Endometrium (tissue), 2 donors: ENCODE measurements around the gene KCNG2.

ENCODE experiments used
- FAIRE-seq: peaks from 2 replicates; lab custom pipeline; 2012; peaks lifted over from hg19 to GRCh38; lab: Jason Lieb, UNC
- donor health status: control.
- donor health status: control.

KCNG2 gene

GRCh38 chr18:79799619-79800370 lies 2.1 kb downstream of the KCNG2 start:
- FAIRE-seq: no peak

DNA sequence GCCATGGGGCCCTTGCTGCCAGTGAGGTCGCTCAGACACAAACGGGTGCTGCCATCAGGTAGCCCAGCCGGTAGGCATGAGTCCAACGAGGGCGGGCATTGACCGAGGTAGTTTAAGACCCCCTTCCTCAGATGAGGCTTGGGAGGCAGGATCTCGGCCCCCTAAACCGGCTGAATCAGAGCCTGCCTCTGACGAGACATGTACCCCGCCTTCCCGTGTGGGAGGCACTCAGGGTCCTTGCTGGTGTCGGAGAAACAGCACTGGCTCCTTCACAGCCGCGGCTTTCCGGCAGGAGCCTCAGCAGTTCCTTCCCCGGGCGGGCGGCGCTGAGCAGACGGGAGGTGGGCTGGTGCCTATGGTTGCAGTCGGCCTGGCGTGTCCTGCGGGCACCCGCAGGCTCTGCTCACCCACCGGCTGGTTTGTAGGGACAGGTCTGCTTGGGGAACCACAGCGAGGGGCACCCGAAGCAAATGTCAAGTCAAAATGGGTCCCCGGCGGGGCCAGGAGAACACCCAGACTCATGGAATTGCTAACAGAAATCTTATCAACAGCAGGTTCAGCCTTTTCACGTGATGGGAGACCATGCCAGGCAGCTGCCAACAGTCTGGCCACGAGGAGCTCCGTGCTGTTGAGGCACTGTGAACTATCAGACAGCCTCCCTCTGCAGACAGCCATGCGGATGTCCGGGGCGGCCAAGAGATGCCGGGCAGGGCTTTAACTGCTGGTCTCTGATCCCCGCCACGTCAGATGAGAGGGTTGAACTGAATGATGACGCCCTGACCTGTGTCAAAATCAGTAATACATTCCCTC lies 2.8 kb downstream of the KCNG2 start:
- FAIRE-seq: no peak

- FAIRE-seq: no peak
Observed at GRCh38 chr18:79801217-79801616, 3.5 kb downstream of the KCNG2 start.

DNA sequence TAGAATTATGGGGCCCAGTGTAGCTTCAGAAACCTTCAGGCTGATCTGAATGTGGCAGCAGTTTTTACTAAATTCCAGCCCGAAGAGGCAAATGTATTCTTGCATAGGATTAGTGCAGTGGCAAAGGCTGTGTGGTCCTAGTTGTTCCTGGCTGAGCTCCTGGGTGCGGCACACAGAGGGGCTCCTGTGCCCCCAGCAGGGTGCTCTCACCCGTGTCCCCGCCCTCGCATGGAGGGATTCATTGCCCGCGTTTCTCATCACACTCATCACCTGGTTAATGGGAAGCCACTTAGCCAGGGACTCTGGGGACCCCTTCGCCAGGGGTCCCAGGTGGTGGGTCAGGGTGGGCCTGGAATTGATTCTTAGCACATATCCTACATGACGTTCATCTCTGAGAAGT lies 3.9 kb downstream of the KCNG2 start:
- no peak for FAIRE-seq

DNA sequence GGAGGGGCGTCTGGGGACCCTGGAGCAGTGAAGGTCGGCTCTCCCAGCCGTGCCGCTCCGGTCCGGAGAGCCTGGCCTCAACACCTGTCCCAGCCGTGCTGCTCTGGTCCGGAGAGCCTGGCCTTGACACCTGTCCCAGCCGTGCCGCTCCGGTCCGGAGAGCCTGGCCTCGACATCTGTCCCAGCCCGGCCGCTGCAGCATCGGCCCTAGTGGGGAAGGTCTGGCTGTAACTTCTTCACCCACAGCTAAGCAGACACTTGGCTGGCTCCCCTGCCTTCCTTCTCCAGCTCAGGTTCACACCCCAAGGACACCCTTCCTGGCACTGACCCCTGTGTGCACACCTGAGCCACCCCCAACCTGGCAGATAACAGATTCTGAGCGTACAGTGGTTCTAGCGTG lies 4.6 kb downstream of the KCNG2 start:
- FAIRE-seq: no peak

DNA sequence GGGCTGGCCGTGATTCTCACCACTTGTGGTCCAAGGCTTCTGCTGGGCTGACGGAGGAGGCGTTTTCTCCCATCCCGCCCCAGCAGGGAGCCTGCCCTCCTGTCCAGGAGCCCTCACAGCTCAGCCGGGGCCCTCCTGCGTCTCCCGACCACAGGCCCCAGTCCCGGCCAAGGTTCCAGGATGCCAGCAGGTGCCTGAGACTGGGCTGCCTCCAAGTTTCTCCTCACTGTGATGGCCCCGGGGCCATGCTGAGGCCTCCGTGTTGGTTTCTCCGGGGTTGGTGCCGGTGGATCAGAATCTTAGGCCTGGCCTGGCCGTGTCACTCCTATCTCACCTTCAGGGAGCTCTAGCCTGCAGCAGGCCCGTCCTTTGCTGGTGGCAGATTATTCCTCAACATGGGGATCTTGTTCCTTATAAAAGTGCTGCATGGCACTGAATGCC lies 5.9 kb downstream of the KCNG2 start:
- FAIRE-seq: no peak

DNA sequence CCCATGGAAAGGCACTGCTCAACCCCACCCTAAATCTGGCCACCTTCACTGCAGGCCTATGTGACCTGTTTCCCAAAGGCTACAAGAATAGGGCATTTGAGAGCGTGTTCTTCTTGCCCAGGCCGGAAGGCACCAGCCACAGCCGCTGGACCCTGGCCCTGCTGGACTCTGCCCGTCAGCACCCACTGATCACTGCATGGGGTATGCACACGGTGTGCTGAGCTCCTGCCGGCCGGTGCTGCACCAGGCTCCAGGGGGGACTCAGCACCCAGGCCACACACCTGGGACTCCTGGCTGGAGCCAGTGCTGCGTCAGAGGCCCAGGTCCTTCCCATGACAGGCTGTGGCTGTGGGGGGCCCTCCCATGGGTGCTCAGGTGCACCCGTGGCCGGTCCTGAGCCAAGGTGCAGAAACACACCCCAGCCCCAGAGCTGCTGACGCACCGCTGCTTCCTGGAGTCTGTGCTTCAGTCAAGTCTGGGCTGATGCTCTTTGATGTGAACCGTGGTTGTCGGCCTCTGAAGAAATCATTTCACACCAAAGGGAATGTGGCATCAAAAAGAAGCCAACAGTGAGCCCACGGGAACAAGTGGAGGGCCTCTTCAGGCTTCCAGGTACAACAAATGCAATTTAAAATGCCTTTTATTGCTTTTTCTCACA lies 6.5 kb downstream of the KCNG2 start:
- no peak for FAIRE-seq

DNA sequence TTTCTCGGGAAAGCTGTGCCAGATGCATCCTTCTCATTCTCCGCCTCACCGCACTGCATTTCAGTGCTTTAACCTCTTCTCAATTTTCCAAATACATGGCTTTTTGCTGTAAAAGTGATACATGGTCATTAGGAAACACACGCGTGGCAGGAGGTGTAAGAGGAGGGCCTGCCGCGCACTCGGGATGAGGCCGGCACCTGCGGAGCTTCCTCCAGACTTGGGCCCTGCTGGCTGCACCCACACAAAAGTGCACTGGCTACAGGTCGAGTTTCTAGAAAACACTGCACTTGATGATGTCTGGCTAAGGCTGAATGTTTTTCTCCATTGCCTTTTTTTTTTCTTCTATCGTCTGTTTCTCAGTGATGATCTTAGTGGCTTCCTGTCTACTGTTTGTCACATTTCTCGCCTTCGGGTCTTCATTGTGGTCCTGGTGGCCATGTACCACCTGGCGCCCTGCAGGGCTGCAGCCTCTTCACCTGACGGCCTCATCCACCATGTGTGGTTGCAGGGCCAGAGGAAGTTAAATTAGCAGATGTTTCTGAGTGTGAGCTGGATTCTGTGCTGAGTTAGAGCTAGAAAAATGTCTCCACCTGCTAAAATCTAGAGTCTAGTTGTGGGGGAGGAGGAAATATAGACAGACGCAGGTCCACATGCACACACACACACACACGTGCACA lies 7.6 kb downstream of the KCNG2 start:
- FAIRE-seq: no peak

GRCh38 chr18:79805926-79806487 lies 8.3 kb downstream of the KCNG2 start:
- no peak for FAIRE-seq

GRCh38 chr18:79806976-79807841 lies 9.5 kb downstream of the KCNG2 start:
- FAIRE-seq: no peak

GRCh38 chr18:79809482-79810192 lies 11.9 kb downstream of the KCNG2 start:
- no peak for FAIRE-seq

DNA sequence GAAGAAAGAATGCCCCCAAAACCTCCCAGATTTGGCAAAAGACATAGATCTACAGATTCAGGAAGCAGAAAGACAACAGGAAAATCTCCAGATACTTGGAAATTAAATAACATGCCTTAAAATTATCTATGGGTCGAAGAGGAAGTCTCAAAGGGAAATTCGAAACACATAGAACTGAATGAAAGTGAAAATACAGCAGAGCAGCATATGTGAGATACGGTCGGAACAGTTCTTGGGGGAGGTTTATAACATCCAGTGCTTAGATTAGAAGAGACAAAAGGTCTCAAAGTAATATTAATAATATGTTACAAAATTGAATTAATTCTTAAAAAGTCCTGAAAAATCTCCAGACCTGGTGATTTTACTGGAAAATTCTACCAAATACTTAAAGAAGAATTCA lies 14.3 kb downstream of the KCNG2 start:
- no peak for FAIRE-seq

- FAIRE-seq: no peak
Observed at GRCh38 chr18:79814373-79814772, 16.6 kb downstream of the KCNG2 start.

DNA sequence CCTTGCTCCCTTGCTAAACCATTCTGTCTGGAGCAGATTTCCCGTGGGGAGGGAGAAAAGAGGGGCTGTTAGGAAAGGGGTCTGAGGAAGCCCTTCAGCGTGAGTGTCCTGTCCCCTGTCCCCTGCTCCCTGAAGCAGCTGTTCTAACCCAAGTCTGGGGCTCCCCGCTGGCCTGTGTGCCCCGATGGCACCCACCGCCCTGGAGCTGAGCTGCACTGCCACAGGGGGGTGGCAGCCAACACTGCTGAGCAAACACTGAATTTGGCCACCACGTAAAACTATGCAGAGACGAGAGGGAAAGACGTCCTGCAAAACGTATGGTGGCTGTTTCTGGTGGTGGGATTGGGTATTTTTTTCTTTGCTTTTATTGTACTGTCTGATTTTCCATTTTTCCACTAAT lies 17.9 kb downstream of the KCNG2 start:
- FAIRE-seq: no peak

DNA sequence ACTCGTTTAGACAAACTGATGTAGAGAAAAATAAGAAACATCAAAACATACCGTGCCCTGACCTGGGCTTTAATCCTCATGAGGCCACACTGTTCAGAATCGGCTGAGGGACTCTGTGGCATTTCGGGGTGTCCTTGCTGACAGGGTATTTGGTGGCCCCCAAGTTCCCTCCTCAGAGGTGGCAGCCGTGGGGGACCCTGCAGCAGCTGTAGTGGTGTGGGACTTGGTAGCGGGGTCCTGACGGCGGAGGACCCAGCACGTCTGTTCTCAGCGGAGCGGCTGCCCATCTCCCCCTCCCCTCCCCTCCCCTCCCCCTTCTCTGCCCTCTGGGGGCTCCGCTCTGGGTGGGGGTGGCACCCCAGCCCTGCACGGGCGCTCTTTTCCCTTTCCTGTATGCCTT lies 18.4 kb downstream of the KCNG2 start:
- FAIRE-seq: no peak

DNA sequence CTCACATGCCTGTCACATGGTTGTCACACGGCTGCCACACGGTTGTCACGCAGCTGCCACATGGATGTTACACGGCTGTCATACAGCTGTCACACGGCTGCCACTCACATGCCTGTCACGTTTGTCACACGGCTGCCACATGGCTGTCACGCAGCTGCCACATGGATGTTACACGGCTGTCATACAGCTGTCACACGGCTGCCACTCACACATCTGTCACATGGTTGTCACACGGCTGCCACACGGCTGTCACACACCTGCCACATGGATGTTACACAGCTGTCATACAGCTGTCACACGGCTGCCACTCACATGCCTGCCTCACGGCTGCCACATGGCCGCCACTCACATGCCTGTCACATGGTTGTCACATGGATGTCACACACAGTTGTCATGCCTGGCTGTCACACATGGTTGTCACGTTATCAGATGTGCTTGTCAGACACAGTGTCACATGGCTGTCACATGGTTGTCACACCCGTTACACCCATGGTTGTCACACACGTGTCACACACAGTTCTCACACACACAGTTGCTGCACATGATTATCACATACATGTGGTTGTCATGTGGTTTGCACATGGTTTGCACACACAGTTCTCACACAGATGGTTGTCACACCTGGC lies 19.4 kb downstream of the KCNG2 start:
- FAIRE-seq: no peak

DNA sequence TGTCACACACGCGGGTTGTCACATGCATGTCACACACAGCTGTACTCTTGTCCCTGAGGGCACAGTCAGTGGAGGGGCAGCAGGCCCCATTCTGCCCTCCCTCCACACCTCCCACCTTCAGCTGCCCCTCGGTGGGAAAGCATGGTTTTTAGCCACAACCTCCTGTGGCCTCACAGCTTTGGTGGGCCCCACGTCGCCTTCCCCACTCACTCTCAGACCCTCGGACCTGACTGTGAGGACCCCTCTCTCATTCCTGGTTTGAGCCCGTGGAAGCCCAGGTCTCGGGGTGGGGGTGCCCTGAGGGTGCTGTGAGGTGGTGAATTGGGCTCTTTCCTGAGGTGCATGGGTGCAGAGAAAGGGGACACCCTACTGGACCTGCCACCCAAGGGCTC lies 19.9 kb downstream of the KCNG2 start:
- no peak for FAIRE-seq

DNA sequence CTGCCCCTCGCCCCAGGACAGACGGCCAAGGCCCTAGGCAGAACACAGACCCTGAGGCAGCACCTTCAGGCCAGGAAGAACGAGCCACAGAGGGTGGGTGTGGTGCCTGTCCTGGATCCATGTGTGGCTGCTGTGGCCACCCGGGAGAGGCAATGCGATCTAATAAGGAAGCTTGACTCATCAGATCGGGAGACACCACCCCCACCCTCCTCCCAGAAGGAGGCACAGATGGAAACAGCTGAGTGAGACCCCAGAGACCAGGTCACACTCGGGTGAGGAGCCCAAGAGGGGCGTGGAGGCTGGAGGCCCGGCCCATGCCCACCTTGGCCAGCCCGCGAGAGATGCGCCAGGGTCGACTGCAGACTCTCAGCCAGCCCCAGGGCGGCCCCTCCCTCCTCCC lies 20.3 kb downstream of the KCNG2 start:
- no peak for FAIRE-seq

- FAIRE-seq: no peak
Observed at GRCh38 chr18:79818631-79819030, 20.9 kb downstream of the KCNG2 start.
